IMR-90 (cell line): ENCODE measurements around the gene ENPP6. TPM values are rescaled to one million over a fixed set of nuclear protein-coding genes. Genes with fewer than 3 reads are reported as not detected.

Source experiments
- ATAC-seq: fragments of 200-7000 bp; cut with Tn5 transposase; 2 replicates; pipeline ENCODE4 v1.9.1; 2020; ENCODE audit warnings: low read depth, mild to moderate bottlenecking, moderate library complexity
- BruUV-seq: library from RNA; stranded (reverse); fragments of 400-500 nt; replicated peaks from 2 replicates; lab custom pipeline; 2021; lab: Mats Ljungman, UMichigan
- CTCF ChIA-PET: fragments of 300-600 bp; formaldehyde crosslinking; extraction: SDS; loops from one replicate; lab custom pipeline; 2021; ENCODE audit warnings: antibody characterized with exemption; lab: Yijun Ruan, JAX
- POLR2A ChIA-PET: fragments of 300-600 bp; sonication (Branson Sonifier 250); formaldehyde crosslinking; loops from one replicate; lab custom pipeline; 2022; ENCODE audit warnings: antibody characterized with exemption; ENCODE audit not compliant: unreplicated experiment; lab: Charles Lee
- DNase-seq: peaks from one replicate; pipeline ENCODE4 v3.0.0; 2013
- H2AFZ ChIP-seq: replicated peaks from 2 replicates; pipeline ENCODE3; 2013; ENCODE audit warnings: low read length, mild to moderate bottlenecking; ENCODE audit not compliant: poor library complexity
- H2AK5ac ChIP-seq: 2 replicates; pipeline ENCODE4 v1.6.1; 2013; ENCODE audit warnings: low read depth, low read length, inconsistent platforms
- H2AK9ac ChIP-seq: replicated peaks from 2 replicates; pipeline ENCODE3; 2013; ENCODE audit warnings: mild to moderate bottlenecking, low read depth, low read length, moderate library complexity; ENCODE audit not compliant: poor library complexity
- H2BK120ac ChIP-seq: 2 replicates; pipeline ENCODE4 v1.6.1; 2013; ENCODE audit warnings: low read depth, low read length, inconsistent platforms
- H2BK15ac ChIP-seq: 3 replicates; pipeline ENCODE4 v1.6.1; 2013; ENCODE audit warnings: low read depth, low read length, inconsistent platforms
- H2BK20ac ChIP-seq: 2 replicates; pipeline ENCODE4 v1.6.1; 2013; ENCODE audit warnings: low read depth, mild to moderate bottlenecking, inconsistent platforms, low read length, moderate library complexity
- H2BK5ac ChIP-seq: 2 replicates; pipeline ENCODE4 v1.6.1; 2013; ENCODE audit warnings: mild to moderate bottlenecking, low read depth, low read length, inconsistent platforms; ENCODE audit not compliant: poor library complexity, severe bottlenecking
- H3K14ac ChIP-seq: replicated peaks from 2 replicates; pipeline ENCODE4 v1.6.1; 2013; ENCODE audit warnings: low read depth, low read length, inconsistent platforms
- H3K18ac ChIP-seq: 2 replicates; pipeline ENCODE4 v1.6.1; 2013; ENCODE audit warnings: low read depth, low read length, control low read depth
- H3K23ac ChIP-seq: 2 replicates; pipeline ENCODE4 v1.6.1; 2013; ENCODE audit warnings: low read depth, low read length, inconsistent platforms
- H3K27ac ChIP-seq: 2 replicates; pipeline ENCODE4 v1.5.1; 2013; ENCODE audit warnings: mild to moderate bottlenecking, control low read depth, low read length; ENCODE audit not compliant: insufficient read depth
- H3K27me3 ChIP-seq: 2 replicates; pipeline ENCODE4 v1.6.1; 2013; ENCODE audit warnings: low read length; ENCODE audit not compliant: control insufficient read depth, insufficient read depth
- H3K36me3 ChIP-seq: 2 replicates; pipeline ENCODE4 v1.6.1; 2013; ENCODE audit warnings: low read length, mixed read lengths; ENCODE audit not compliant: control insufficient read depth, insufficient read depth
- H3K4ac ChIP-seq: 2 replicates; pipeline ENCODE4 v1.6.1; 2013; ENCODE audit warnings: low read depth, low read length, inconsistent platforms
- H3K4me1 ChIP-seq: 2 replicates; pipeline ENCODE4 v1.6.1; 2013; ENCODE audit warnings: low read length, mixed read lengths; ENCODE audit not compliant: control insufficient read depth, insufficient read depth
- H3K4me2 ChIP-seq: 2 replicates; pipeline ENCODE4 v1.6.1; 2013; ENCODE audit warnings: low read depth, mild to moderate bottlenecking, control low read depth, low read length, moderate library complexity
- H3K4me3 ChIP-seq: 2 replicates; pipeline ENCODE4 v1.5.1; 2013; ENCODE audit warnings: low read depth, mild to moderate bottlenecking, control low read depth, low read length, moderate library complexity; ENCODE audit not compliant: insufficient read depth
- H3K56ac ChIP-seq: 2 replicates; pipeline ENCODE4 v1.6.1; 2013; ENCODE audit warnings: low read length, inconsistent platforms; ENCODE audit not compliant: insufficient read depth; ENCODE audit errors: extremely low read depth
- H3K79me1 ChIP-seq, 2 experiments: 2 replicates each; pipeline ENCODE4 v1.6.1; 2013; ENCODE audit warnings: low read length in 2 of 2, inconsistent platforms in 1 of 2, low read depth in 1 of 2
- H3K9ac ChIP-seq: 2 replicates; pipeline ENCODE4 v1.6.1; 2013; ENCODE audit warnings: low read depth, low read length, control low read depth
- H3K9me1 ChIP-seq: 2 replicates; pipeline ENCODE4 v1.6.1; 2013; ENCODE audit warnings: low read length, inconsistent platforms; ENCODE audit not compliant: insufficient read depth
- H3K9me3 ChIP-seq: 2 replicates; pipeline ENCODE4 v1.6.1; 2013; ENCODE audit warnings: low read length; ENCODE audit not compliant: control insufficient read depth, insufficient read depth
- H4K20me1 ChIP-seq: 2 replicates; pipeline ENCODE4 v1.6.1; 2013; ENCODE audit warnings: low read length, inconsistent platforms; ENCODE audit not compliant: insufficient read depth
- H4K5ac ChIP-seq: 2 replicates; pipeline ENCODE4 v1.6.1; 2013; ENCODE audit warnings: mild to moderate bottlenecking, low read depth, low read length, control low read depth
- H4K8ac ChIP-seq, 2 experiments: 2 replicates each; pipeline ENCODE4 v1.6.1; 2013; ENCODE audit warnings: low read depth in 2 of 2, low read length in 2 of 2, control low read depth in 1 of 2, inconsistent platforms in 1 of 2
- H4K91ac ChIP-seq: 2 replicates; pipeline ENCODE4 v1.6.1; 2013; ENCODE audit warnings: low read depth, low read length, inconsistent platforms; ENCODE audit not compliant: insufficient read depth
- BHLHE40 ChIP-seq: fragments of 150-350 bp; IDR thresholded peaks from 2 replicates; pipeline ENCODE4 v1.6.1; 2016; ENCODE audit warnings: mild to moderate bottlenecking, low read depth, low read length
- CEBPB ChIP-seq: IDR thresholded peaks from 2 replicates; pipeline ENCODE4 v1.6.1; 2012; ENCODE audit warnings: low read depth, low read length, improper control_type of control experiment
- CHD1 ChIP-seq: IDR thresholded peaks from 2 replicates; pipeline ENCODE4 v1.6.1; 2012; ENCODE audit warnings: low read depth, low read length, improper control_type of control experiment
- CTCF ChIP-seq: conservative IDR thresholded peaks from 2 replicates; pipeline ENCODE4 v1.5.1; 2012; ENCODE audit warnings: mild to moderate bottlenecking, low read depth, low read length, improper control_type of control experiment
- ELK1 ChIP-seq: fragments of 150-350 bp; IDR thresholded peaks from 2 replicates; pipeline ENCODE4 v1.6.1; 2016; ENCODE audit warnings: low read depth, mild to moderate bottlenecking, low read length, moderate library complexity, borderline replicate concordance
- FOS ChIP-seq: fragments of 150-350 bp; IDR thresholded peaks from 2 replicates; pipeline ENCODE4 v1.6.1; 2016; ENCODE audit warnings: low read depth, low read length
- MAFK ChIP-seq: IDR thresholded peaks from 2 replicates; pipeline ENCODE4 v1.6.1; 2012; ENCODE audit warnings: low read depth, low read length, improper control_type of control experiment
- MAZ ChIP-seq: IDR thresholded peaks from 2 replicates; pipeline ENCODE4 v1.6.1; 2012; ENCODE audit warnings: low read depth, mild to moderate bottlenecking, low read length, improper control_type of control experiment, moderate library complexity, borderline replicate concordance
- MXI1 ChIP-seq: IDR thresholded peaks from 2 replicates; pipeline ENCODE4 v1.6.1; 2012; ENCODE audit warnings: low read depth, mild to moderate bottlenecking, low read length, moderate library complexity, borderline replicate concordance
- NFE2L2 ChIP-seq: fragments of 150-350 bp; IDR thresholded peaks from 2 replicates; pipeline ENCODE4 v1.6.1; 2016; ENCODE audit warnings: low read depth, mild to moderate bottlenecking, low read length
- POLR2A ChIP-seq: IDR thresholded peaks from 2 replicates; pipeline ENCODE4 v1.6.1; 2012; ENCODE audit warnings: mild to moderate bottlenecking, low read depth, low read length
- RAD21 ChIP-seq: IDR thresholded peaks from 2 replicates; pipeline ENCODE4 v1.6.1; 2012; ENCODE audit warnings: low read length, improper control_type of control experiment
- RCOR1 ChIP-seq: IDR thresholded peaks from 2 replicates; pipeline ENCODE4 v1.6.1; 2012; ENCODE audit warnings: mild to moderate bottlenecking, low read length, improper control_type of control experiment; ENCODE audit not compliant: insufficient replicate concordance
- RFX5 ChIP-seq: IDR thresholded peaks from 2 replicates; pipeline ENCODE4 v1.8.0; 2012; ENCODE audit warnings: low read depth, mild to moderate bottlenecking, low read length, moderate library complexity
- SMC3 ChIP-seq: fragments of 150-350 bp; IDR thresholded peaks from 2 replicates; pipeline ENCODE4 v1.6.1; 2016; ENCODE audit warnings: low read depth, mild to moderate bottlenecking, antibody characterized with exemption, low read length, moderate library complexity
- WGBS, 2 experiments: methylation state at CpG; one replicate each; pipeline versions ENCODE4 v1.1.5 to v1.1.7; 2013; ENCODE audit warnings: missing lambda C conversion rate in 2 of 2; ENCODE audit not compliant: insufficient read length in 1 of 2; ENCODE audit errors: extremely low coverage in 2 of 2; 5-methylcytosine and 5-hydroxymethylcytosine counted together
- dilution Hi-C: fragments of 300-500 bp; cut with HindIII; formaldehyde crosslinking; loops from one replicate; pipeline ENCODE4 v1.14.3; 2018; ENCODE audit warnings: low sequenced_read_pairs; ENCODE audit not compliant: unreplicated experiment
- in situ Hi-C: fragments of 300-500 bp; cut with MboI; formaldehyde crosslinking; loops from 3 replicates; pipeline ENCODE4 v1.14.3; 2019; ENCODE audit warnings: low sequenced_read_pairs, inconsistent platforms, mixed read lengths
- intact Hi-C: fragments of 100-400 bp; cut with micrococcal nuclease; formaldehyde crosslinking; loops from 2 replicates; pipeline ENCODE4 v1.10.0; 2022
- polyA plus RNA-seq, 3 experiments: library from polyadenylated mRNA; depleted of rRNA; stranded (reverse); fragments of >200 nt; gene quantifications; 2 replicates each; pipeline ENCODE4 v1.2.3, GENCODE V29; 2012; ENCODE audit warnings: low replicate concordance in 1 of 3
- total RNA-seq: library from RNA; depleted of rRNA; stranded (reverse); fragments of >200 nt; gene quantifications from 2 replicates; pipeline ENCODE4 v1.2.3, GENCODE V29; 2012
- TF ChIP-seq, protein P1 (sequence below): fragments of 150-350 bp; IDR thresholded peaks from 2 replicates; pipeline ENCODE4 v1.6.1; 2017; ENCODE audit warnings: mild to moderate bottlenecking, antibody characterized with exemption, low read length, low read depth

The ENPP6 gene
- total and polyA plus RNA-seq, 2 of the 4 experiments (the other 2 are of a cell fraction), result not detected

DNA sequence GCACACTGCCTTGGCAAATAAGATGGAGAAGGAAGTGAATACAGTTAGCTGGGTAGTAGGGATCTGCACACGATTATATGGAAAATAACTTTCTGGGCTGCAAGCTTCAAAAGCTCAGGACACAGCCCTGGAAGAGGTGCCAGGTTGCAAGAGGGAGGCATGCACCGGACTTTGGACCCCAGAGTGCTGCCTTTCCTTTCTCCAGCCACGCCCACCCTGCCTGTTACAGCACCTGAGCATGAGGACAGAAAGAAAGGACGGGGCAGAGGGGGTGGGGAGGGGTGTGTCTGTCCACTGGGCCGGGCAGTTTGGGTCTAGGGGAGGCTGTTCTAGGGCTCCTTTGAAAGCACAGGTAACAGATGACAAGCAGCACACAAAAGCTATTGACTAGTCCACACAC, 152.8 kb downstream of the ENPP6 start:
- Histone ChIP-seq H3K4me3 (no peak overlapping the region), H3K23ac (no peak overlapping the region), H3K4ac (no peak overlapping the region), H3K9me1 (no peaks in the 10 kb centered on the region), H3K9ac (no peak overlapping the region), H3K4me2 (no peak overlapping the region), H4K20me1 (no peaks in the 10 kb centered on the region), H3K14ac (no peak overlapping the region), H2BK15ac (no peak overlapping the region), H4K8ac (no peak overlapping the region), H2AK5ac (no peak overlapping the region), H2BK120ac (no peak overlapping the region), H3K36me3 (no peaks in the 10 kb centered on the region), H2AK9ac (no peak overlapping the region), H2BK5ac (no peak overlapping the region), H4K5ac (no peak overlapping the region), H3K79me1 (no peaks in the 10 kb centered on the region), H3K27ac (no peak overlapping the region), H3K27me3 (peaks cover 4% of the 10 kb centered on the region), H2BK20ac (no peak overlapping the region), H3K4me1 (no peaks in the 10 kb centered on the region), H4K91ac (no peak overlapping the region), H3K18ac (no peak overlapping the region), H3K9me3 (no peaks in the 10 kb centered on the region), H3K56ac (no peak overlapping the region), H2AFZ (no peak overlapping the region)
- in situ Hi-C loops (no loop called here), dilution Hi-C loops (no loop called here), intact Hi-C loops (no loop called here)
- no peak for DNase-seq
- WGBS, 2 experiments, result no CpG with 5 or more reads among the region's 5 CpGs
- TF ChIP-seq POLR2A (no peak), CTCF (no peak), MAFK (no peak), ELK1 (no peak), CEBPB (no peak), CHD1 (no peak), RCOR1 (no peak), RFX5 (no peak), SMC3 (no peak), BHLHE40 (no peak), RAD21 (no peak), MAZ (no peak), NFE2L2 (no peak), FOS (no peak), MXI1 (no peak)
- TF ChIP-seq, protein P1, sequence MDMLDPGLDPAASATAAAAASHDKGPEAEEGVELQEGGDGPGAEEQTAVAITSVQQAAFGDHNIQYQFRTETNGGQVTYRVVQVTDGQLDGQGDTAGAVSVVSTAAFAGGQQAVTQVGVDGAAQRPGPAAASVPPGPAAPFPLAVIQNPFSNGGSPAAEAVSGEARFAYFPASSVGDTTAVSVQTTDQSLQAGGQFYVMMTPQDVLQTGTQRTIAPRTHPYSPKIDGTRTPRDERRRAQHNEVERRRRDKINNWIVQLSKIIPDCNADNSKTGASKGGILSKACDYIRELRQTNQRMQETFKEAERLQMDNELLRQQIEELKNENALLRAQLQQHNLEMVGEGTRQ, result no peak
- ChIA-PET CTCF (no interaction called here), POLR2A (no interaction called here)
- no peak for ATAC-seq
- no TSS peak for BruUV-seq
